ENCODE results near the gene TRMU.

- TF ChIP-seq, protein P1, sequence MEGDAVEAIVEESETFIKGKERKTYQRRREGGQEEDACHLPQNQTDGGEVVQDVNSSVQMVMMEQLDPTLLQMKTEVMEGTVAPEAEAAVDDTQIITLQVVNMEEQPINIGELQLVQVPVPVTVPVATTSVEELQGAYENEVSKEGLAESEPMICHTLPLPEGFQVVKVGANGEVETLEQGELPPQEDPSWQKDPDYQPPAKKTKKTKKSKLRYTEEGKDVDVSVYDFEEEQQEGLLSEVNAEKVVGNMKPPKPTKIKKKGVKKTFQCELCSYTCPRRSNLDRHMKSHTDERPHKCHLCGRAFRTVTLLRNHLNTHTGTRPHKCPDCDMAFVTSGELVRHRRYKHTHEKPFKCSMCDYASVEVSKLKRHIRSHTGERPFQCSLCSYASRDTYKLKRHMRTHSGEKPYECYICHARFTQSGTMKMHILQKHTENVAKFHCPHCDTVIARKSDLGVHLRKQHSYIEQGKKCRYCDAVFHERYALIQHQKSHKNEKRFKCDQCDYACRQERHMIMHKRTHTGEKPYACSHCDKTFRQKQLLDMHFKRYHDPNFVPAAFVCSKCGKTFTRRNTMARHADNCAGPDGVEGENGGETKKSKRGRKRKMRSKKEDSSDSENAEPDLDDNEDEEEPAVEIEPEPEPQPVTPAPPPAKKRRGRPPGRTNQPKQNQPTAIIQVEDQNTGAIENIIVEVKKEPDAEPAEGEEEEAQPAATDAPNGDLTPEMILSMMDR (IDR thresholded peaks at IDR 0.05; ENCODE audit: poor library complexity): no peak
- no peak for TF ChIP-seq EZH2 (IDR thresholded peaks at IDR 0.05; ENCODE audit: borderline replicate concordance)
Measured at GRCh38 chr22:46374663-46375474, 39.4 kb downstream of the TRMU start.

Data from hepatocyte (in vitro differentiated cells).